ENCODE measurements around the gene ADAM22.
A peak's percentile ranks its signal among the peaks of the same experiment; 100 is the strongest.

The ADAM22 gene

DNA sequence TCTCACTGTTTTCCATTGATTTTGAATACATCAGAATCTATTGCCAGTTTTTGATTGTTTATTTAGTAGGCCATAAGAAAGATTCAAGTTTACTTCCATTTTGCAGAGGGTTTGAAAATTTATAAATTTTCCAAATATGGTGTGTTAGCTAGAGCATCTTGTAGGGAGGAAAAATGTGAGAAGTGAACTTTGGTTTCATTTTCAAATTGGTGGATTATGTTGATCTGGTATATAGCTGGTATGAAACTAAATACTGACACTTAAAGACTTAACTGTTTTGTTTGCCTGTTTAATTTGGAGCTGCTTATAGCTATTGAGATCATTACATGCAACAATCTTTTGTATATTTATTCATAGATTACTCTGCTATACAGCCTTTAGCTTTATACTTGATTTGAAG lies 108.1 kb downstream of the ADAM22 start:
- H3K4me3 ChIP-seq (ENCODE audit: low read length) = no peak overlapping the region
- H3K9ac ChIP-seq (ENCODE audit: low read length) = no peak overlapping the region
- H3K9me3 ChIP-seq (ENCODE audit: control insufficient read depth, low read length) = no peaks in the 10 kb centered on the region
- no peaks in the 10 kb centered on the region for H3K27me3 ChIP-seq (replicated peaks; ENCODE audit: control insufficient read depth, insufficient read depth, low read length)
- no peaks in the 10 kb centered on the region for H3K36me3 ChIP-seq (ENCODE audit: control insufficient read depth, insufficient read depth, low read length, severe bottlenecking)
- no peak for DNase-seq (ENCODE audit: low read depth)
- H3K4me1 ChIP-seq (ENCODE audit: control insufficient read depth, insufficient read depth, low read length) = peaks cover 29% of the 10 kb centered on the region

DNA sequence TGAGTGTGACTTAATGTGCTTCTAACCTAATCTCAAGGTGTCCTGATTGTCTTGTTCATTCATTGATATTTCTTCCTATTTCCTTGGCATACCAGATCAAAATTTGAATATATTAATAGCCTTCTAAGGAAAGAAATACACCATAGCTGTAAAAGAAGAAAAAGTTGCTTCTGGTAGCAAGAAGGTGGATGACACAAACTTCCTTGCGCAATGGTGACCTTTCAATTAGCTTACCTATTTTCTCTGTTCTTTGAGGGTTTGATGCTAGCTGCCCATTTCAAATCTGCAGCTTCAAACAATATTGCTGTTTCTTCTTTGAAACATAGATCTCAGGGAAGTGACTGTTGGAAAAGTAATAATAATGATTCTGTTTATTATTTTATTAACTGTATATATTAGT lies 108.8 kb downstream of the ADAM22 start:
- Histone ChIP-seq H3K9me3 (ENCODE audit: control insufficient read depth, low read length) (no peaks in the 10 kb centered on the region), H3K4me1 (ENCODE audit: control insufficient read depth, insufficient read depth, low read length) (peaks cover 29% of the 10 kb centered on the region), H3K9ac (ENCODE audit: low read length) (no peak overlapping the region), H3K27me3 (replicated peaks; ENCODE audit: control insufficient read depth, insufficient read depth, low read length) (no peaks in the 10 kb centered on the region), H3K4me3 (ENCODE audit: low read length) (no peak overlapping the region), H3K36me3 (ENCODE audit: control insufficient read depth, insufficient read depth, low read length, severe bottlenecking) (no peaks in the 10 kb centered on the region)
- no peak for DNase-seq (ENCODE audit: low read depth)

DNA sequence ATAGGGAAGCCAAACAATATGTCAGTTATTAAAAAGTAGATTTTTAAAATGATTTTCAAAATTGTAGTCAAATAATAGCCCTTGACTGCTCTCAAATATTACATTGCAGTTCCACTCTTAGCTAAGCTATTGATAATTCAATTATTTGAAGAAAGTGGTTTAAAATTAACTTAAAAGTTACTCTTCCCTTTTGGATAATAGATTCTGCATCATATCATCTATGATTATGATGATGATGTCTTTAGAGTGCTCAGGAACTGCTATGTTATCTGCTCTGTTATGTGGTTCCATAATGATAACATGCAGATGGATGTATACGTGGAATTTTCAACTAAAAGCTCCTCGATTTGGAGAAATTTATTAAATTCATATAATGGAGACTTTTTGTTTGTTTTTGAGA lies 110.0 kb downstream of the ADAM22 start:
- Histone ChIP-seq H3K9ac (ENCODE audit: low read length) (no peak overlapping the region), H3K4me1 (ENCODE audit: control insufficient read depth, insufficient read depth, low read length) (peaks cover 29% of the 10 kb centered on the region), H3K9me3 (ENCODE audit: control insufficient read depth, low read length) (no peaks in the 10 kb centered on the region), H3K4me3 (ENCODE audit: low read length) (no peak overlapping the region), H3K27me3 (replicated peaks; ENCODE audit: control insufficient read depth, insufficient read depth, low read length) (no peaks in the 10 kb centered on the region), H3K36me3 (ENCODE audit: control insufficient read depth, insufficient read depth, low read length, severe bottlenecking) (no peaks in the 10 kb centered on the region)
- DNase-seq (ENCODE audit: low read depth) = no peak

DNA sequence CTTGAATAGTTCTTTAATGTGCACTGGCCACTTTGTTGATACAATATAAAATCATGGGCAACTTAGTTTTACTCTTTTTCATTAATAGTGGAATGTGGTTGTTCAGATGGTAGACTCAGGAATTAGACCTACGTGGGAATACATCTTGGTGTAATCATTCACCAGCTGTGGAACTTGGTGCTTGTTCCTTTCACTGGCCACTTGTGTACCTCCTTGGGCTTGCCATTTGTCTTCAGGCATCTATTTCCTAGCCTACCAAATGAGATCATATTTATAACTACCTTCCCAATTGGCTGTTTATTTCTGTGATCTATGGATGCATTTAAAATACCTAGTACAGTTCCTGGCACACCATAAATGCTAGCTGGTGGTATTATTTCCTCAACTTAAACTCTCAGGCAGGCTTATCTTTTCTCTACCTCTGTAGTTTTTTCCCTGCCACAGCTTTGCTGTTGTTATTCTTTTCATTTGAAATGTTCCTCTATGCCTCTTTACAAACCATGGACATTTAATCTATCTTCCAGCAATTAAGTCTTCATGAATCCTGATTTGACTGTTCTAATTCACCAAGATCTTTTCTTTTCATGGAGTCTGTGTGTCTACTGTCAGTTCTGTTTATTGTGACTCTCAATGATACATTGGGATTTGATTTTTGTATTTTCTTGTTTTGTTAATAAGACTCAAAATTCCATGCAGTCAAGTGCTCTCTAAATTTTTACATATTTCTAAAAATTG lies 113.0 kb downstream of the ADAM22 start:
- DNase-seq (ENCODE audit: low read depth) = no peak
- Histone ChIP-seq H3K36me3 (ENCODE audit: control insufficient read depth, insufficient read depth, low read length, severe bottlenecking) (no peaks in the 10 kb centered on the region), H3K9ac (ENCODE audit: low read length) (no peak overlapping the region), H3K4me1 (ENCODE audit: control insufficient read depth, insufficient read depth, low read length) (peaks cover 7% of the 10 kb centered on the region), H3K27me3 (replicated peaks; ENCODE audit: control insufficient read depth, insufficient read depth, low read length) (no peaks in the 10 kb centered on the region), H3K4me3 (ENCODE audit: low read length) (no peak overlapping the region), H3K9me3 (ENCODE audit: control insufficient read depth, low read length) (no peaks in the 10 kb centered on the region)

DNA sequence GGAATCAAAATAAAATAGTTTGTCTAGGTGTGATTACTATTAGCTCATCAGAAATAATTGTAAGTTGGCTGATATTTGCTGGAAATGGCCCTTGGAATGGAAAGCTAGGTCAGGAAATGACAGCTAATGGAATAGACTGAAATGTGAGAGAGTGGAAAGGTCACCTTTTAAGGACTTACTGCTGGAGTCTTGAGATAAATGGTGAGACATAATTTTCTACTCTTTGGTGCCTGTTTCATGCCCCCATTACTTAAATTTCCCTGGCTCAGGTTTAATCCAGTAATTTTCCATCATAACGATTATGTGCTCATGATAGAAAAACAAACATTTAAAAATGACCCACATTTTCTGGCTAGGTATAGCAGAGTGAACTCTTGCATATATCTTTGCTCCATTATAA lies 123.6 kb downstream of the ADAM22 start:
- Histone ChIP-seq H3K9ac (ENCODE audit: low read length) (no peak overlapping the region), H3K9me3 (ENCODE audit: control insufficient read depth, low read length) (no peaks in the 10 kb centered on the region), H3K4me1 (ENCODE audit: control insufficient read depth, insufficient read depth, low read length) (no peaks in the 10 kb centered on the region), H3K36me3 (ENCODE audit: control insufficient read depth, insufficient read depth, low read length, severe bottlenecking) (no peaks in the 10 kb centered on the region), H3K4me3 (ENCODE audit: low read length) (no peak overlapping the region), H3K27me3 (replicated peaks; ENCODE audit: control insufficient read depth, insufficient read depth, low read length) (no peaks in the 10 kb centered on the region)
- no peak for DNase-seq (ENCODE audit: low read depth)

DNA sequence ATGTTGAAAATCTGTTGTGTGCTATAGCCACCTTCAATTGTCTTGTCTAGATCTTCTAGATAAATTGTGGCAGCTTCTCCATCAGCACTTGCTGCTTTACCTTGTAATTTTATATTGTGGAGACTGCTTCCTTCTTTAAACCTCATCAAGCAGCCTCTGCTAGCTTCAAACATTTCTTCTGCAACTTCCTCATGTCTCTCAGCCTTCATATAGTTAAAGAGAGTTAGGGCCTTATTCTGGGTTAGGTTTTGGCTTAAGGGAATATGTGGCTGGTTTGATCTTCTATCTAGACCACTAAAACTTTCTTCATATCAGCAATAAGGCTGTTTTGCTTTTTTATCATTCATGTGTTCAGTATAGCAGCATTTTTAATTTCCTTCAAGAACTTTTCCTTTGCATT lies 128.2 kb downstream of the ADAM22 start:
- H3K4me3 ChIP-seq (ENCODE audit: low read length) = no peak overlapping the region
- no peaks in the 10 kb centered on the region for H3K9me3 ChIP-seq (ENCODE audit: control insufficient read depth, low read length)
- H3K27me3 ChIP-seq (replicated peaks; ENCODE audit: control insufficient read depth, insufficient read depth, low read length) = no peaks in the 10 kb centered on the region
- H3K4me1 ChIP-seq (ENCODE audit: control insufficient read depth, insufficient read depth, low read length) = no peaks in the 10 kb centered on the region
- no peak for DNase-seq (ENCODE audit: low read depth)
- H3K36me3 ChIP-seq (ENCODE audit: control insufficient read depth, insufficient read depth, low read length, severe bottlenecking) = no peaks in the 10 kb centered on the region
- no peak overlapping the region for H3K9ac ChIP-seq (ENCODE audit: low read length)

GRCh38 chr7:88069093-88069492 lies 135.0 kb downstream of the ADAM22 start:
- H3K9ac ChIP-seq (ENCODE audit: low read length) = no peak overlapping the region
- DNase-seq (ENCODE audit: low read depth) = no peak
- H3K4me1 ChIP-seq (ENCODE audit: control insufficient read depth, insufficient read depth, low read length) = no peaks in the 10 kb centered on the region
- no peak overlapping the region for H3K4me3 ChIP-seq (ENCODE audit: low read length)
- peaks cover 4% of the 10 kb centered on the region for H3K9me3 ChIP-seq (ENCODE audit: control insufficient read depth, low read length)
- no peaks in the 10 kb centered on the region for H3K27me3 ChIP-seq (replicated peaks; ENCODE audit: control insufficient read depth, insufficient read depth, low read length)
- no peaks in the 10 kb centered on the region for H3K36me3 ChIP-seq (ENCODE audit: control insufficient read depth, insufficient read depth, low read length, severe bottlenecking)

- Histone ChIP-seq H3K4me3 (ENCODE audit: low read length) (no peak overlapping the region), H3K4me1 (ENCODE audit: control insufficient read depth, insufficient read depth, low read length) (no peaks in the 10 kb centered on the region), H3K36me3 (ENCODE audit: control insufficient read depth, insufficient read depth, low read length, severe bottlenecking) (no peaks in the 10 kb centered on the region), H3K27me3 (replicated peaks; ENCODE audit: control insufficient read depth, insufficient read depth, low read length) (no peaks in the 10 kb centered on the region), H3K9me3 (ENCODE audit: control insufficient read depth, low read length) (peaks cover 4% of the 10 kb centered on the region), H3K9ac (ENCODE audit: low read length) (no peak overlapping the region)
- DNase-seq (ENCODE audit: low read depth) = peak; percentile 42
Observed at GRCh38 chr7:88071994-88072714, 138.1 kb downstream of the ADAM22 start.

DNA sequence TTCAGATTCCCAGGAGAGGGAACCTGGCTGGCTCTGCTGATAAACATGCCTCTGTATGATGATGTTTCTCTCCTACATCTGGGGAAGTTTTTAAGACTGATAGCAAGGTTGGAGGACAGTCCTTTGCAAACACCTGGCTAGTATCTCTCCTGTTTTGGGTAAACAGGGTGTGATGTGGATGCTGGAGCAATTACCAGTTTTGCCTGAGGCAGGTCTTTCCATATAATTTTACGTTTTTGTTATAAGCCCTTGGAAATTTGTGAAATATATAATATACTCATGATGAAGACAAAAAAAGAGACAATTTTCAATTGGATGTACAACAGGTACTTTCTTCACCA lies 138.6 kb downstream of the ADAM22 start:
- Histone ChIP-seq H3K9me3 (ENCODE audit: control insufficient read depth, low read length) (peaks cover 4% of the 10 kb centered on the region), H3K4me3 (ENCODE audit: low read length) (no peak overlapping the region), H3K27me3 (replicated peaks; ENCODE audit: control insufficient read depth, insufficient read depth, low read length) (no peaks in the 10 kb centered on the region), H3K9ac (ENCODE audit: low read length) (no peak overlapping the region), H3K36me3 (ENCODE audit: control insufficient read depth, insufficient read depth, low read length, severe bottlenecking) (no peaks in the 10 kb centered on the region), H3K4me1 (ENCODE audit: control insufficient read depth, insufficient read depth, low read length) (no peaks in the 10 kb centered on the region)
- DNase-seq (ENCODE audit: low read depth) = no peak

- H3K27me3 ChIP-seq (replicated peaks; ENCODE audit: control insufficient read depth, insufficient read depth, low read length) = no peaks in the 10 kb centered on the region
- H3K36me3 ChIP-seq (ENCODE audit: control insufficient read depth, insufficient read depth, low read length, severe bottlenecking) = no peaks in the 10 kb centered on the region
- no peak overlapping the region for H3K9ac ChIP-seq (ENCODE audit: low read length)
- no peak for DNase-seq (ENCODE audit: low read depth)
- H3K9me3 ChIP-seq (ENCODE audit: control insufficient read depth, low read length) = peaks cover 4% of the 10 kb centered on the region
- no peak overlapping the region for H3K4me3 ChIP-seq (ENCODE audit: low read length)
- H3K4me1 ChIP-seq (ENCODE audit: control insufficient read depth, insufficient read depth, low read length) = no peaks in the 10 kb centered on the region
Observed at GRCh38 chr7:88073626-88074025, 139.6 kb downstream of the ADAM22 start.

- H3K9me3 ChIP-seq (ENCODE audit: control insufficient read depth, low read length) = no peaks in the 10 kb centered on the region
- no peaks in the 10 kb centered on the region for H3K4me1 ChIP-seq (ENCODE audit: control insufficient read depth, insufficient read depth, low read length)
- no peak overlapping the region for H3K4me3 ChIP-seq (ENCODE audit: low read length)
- DNase-seq (ENCODE audit: low read depth) = no peak
- no peaks in the 10 kb centered on the region for H3K27me3 ChIP-seq (replicated peaks; ENCODE audit: control insufficient read depth, insufficient read depth, low read length)
- no peak overlapping the region for H3K9ac ChIP-seq (ENCODE audit: low read length)
- no peaks in the 10 kb centered on the region for H3K36me3 ChIP-seq (ENCODE audit: control insufficient read depth, insufficient read depth, low read length, severe bottlenecking)
Observed at GRCh38 chr7:88075216-88075615, 141.2 kb downstream of the ADAM22 start.

DNA sequence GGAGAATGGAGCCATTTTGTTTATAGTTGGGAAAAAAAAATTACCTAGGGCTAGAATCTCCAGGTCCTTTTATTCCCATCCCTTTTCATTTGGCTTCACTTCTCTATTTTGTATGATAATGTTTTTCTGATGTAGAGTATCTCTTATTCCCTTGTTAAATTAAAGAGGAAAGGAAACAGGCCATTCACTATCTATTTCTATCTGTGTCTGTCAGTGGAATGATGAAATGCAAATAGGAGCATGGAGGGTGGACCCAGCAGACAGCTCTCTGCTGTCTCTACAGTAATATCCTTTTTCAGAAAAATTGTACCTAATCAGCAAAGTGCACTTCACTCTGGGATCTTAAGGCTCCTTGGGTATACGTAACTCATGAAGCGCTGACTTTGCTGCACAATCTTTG lies 149.8 kb downstream of the ADAM22 start:
- DNase-seq (ENCODE audit: low read depth) = no peak
- H3K27me3 ChIP-seq (replicated peaks; ENCODE audit: control insufficient read depth, insufficient read depth, low read length) = no peaks in the 10 kb centered on the region
- no peak overlapping the region for H3K9ac ChIP-seq (ENCODE audit: low read length)
- H3K4me3 ChIP-seq (ENCODE audit: low read length) = no peak overlapping the region
- H3K36me3 ChIP-seq (ENCODE audit: control insufficient read depth, insufficient read depth, low read length, severe bottlenecking) = no peaks in the 10 kb centered on the region
- H3K9me3 ChIP-seq (ENCODE audit: control insufficient read depth, low read length) = no peaks in the 10 kb centered on the region
- no peaks in the 10 kb centered on the region for H3K4me1 ChIP-seq (ENCODE audit: control insufficient read depth, insufficient read depth, low read length)
